Measurements from ENCODE around the gene NHSL2.

DNA sequence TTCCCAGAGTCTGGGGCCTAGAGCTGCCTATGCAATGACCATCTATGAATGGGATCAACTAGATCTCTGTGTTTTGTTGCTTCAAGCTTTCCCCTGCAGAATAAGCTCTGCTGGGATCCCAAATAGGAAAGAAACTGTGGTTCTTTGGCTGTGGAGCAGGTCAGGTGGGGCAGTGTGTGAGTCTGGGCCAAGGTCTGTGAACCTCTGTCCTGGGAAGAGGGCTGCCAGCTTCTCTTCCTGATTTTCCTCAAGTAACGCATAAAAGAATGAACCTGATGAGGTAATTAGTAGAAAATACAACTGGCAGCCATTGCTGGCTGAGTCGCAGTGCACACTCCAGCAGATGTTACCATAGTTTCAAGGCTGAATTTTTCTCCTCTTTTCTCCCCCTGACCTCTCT, 266.3 kb downstream of the NHSL2 start:
- TF ChIP-seq CTCF (IDR thresholded peaks at IDR 0.05) (no peak), POLR2A (IDR thresholded peaks at IDR 0.05) (no peak)

All from thyroid gland (tissue), 4 donors.